ENCODE data around the gene PLXNB1.

Gene PLXNB1

DNA sequence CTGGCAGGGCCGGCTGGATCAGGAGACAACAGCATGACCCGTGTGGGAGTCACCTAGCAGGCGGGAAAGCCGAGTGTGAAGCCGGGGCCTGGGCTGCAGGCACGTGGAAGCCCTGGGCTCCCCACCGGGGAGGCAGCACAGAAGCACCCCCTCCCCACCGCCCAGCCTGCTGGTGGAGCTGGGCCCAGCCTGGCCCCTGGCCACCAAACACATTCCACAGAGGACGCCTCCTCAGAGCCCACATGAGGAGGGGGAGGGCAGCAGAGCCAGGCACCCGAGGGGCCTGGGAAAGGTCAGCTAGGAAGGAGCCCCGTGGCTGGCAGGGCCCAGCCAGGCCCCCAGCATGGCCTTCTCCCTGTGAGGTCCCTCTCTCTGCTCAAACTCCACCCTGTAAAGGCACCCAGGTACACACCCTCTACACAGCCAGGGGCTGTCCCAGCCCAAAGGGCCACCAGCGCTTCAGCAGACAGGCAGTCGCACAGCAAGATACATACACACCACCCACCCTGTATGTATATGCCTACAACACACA, 4.5 kb downstream of the PLXNB1 start:
- Mint-ChIP-seq H3K9me3 (no peaks in the 10 kb centered on the region), H3K36me3 (ENCODE audit: insufficient read depth) (peaks cover 6% of the 10 kb centered on the region), H3K4me1 (ENCODE audit: low read depth in 2 of 2) (peaks cover 4 to 9% of the 10 kb centered on the region in 2 donors), H3K27me3 (peaks cover 0 to 13% of the 10 kb centered on the region in 2 donors), H3K4me3 (no peak overlapping the region), H3K27ac (no peak overlapping the region)
- ATAC-seq (replicated peaks) (no peak), DNase-seq (no peak)

DNA sequence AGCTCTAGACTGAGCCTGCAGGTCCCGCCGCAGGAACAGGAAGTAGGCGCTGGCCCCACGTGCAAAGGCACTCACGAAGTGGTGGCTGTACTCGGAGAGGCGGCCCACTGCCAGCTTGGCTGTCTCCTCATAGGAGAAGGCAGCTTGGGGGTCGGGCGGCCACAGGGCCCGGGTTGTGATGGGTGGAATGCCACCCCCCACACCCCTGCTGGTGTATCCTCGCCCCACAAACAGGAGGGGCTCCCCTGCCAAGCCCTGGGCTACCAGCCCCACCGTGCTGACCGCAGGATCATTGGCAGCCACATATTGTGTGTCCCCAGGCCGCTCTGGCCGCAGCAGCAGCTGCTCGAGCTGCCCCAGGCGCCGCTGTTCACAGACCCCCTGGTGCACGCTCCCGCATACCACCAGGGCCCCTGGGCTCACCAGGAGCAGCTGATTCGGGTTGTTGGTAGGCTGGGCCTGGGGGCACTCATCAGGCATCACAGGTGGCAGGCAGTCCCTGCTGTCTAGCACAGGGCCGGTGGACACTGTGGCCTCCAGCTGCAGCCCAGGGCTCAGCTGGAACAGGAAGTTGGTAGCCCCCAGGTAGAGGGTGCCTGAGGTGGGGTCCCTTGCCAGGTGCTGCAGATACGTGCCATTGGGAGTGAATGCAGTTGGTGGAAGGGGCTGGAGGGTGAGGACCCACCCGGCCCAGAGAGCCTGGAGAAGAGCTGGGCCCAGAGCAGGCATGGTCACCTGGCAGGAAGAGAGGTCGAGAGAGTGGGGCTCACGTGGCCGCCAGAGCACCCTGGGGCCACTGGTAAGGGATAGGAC, 5.8 kb downstream of the PLXNB1 start:
- Mint-ChIP-seq H3K27me3 (peaks cover 0 to 13% of the 10 kb centered on the region in 2 donors), H3K27ac (no peak overlapping the region), H3K4me1 (ENCODE audit: low read depth in 2 of 2) (peaks cover 3 to 4% of the 10 kb centered on the region in 2 donors), H3K36me3 (ENCODE audit: insufficient read depth) (no peaks in the 10 kb centered on the region), H3K9me3 (no peaks in the 10 kb centered on the region), H3K4me3 (no peak overlapping the region)
- DNase-seq (no peak), ATAC-seq (replicated peaks) (no peak)

DNA sequence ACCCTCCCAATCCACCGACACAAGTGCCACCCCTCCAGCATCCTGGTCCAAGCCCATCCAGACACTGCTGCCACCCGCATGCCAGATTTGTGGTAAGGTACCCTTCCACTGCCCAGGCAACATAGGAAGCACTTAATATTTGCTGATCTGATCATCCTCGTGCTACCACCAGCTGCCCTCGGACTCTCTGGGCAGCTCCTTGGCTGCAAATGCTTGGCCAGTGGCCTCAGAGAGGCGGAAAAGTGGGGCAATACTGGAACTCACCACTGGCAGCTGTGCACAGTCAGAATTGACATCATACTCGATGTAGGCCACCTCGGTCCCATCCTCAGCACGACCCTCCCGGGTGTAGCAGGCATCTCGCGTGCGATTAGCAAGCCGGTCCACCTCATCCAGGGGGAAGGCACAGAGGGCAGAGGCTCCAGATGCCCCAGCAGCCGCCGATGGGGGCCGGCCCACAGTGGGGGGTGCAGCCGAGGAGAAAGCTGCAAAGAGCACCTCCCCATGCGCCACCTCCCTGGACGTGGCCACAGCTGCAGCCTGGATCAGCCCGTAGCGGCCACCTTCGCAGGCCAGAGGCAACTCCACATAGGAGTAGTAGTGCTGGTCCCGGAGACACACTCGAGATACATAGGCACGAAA, 6.5 kb downstream of the PLXNB1 start:
- H3K27ac Mint-ChIP-seq: peak overlapping the region in 1 of 2 donors; percentile 36
- peaks cover 3 to 4% of the 10 kb centered on the region in 2 donors for H3K4me1 Mint-ChIP-seq (ENCODE audit: low read depth in 2 of 2)
- H3K27me3 Mint-ChIP-seq: peaks cover 0 to 13% of the 10 kb centered on the region in 2 donors
- no peak overlapping the region for H3K4me3 Mint-ChIP-seq
- DNase-seq (no peak), ATAC-seq (replicated peaks) (no peak)
- no peaks in the 10 kb centered on the region for H3K9me3 Mint-ChIP-seq
- no peaks in the 10 kb centered on the region for H3K36me3 Mint-ChIP-seq (ENCODE audit: insufficient read depth)

GRCh38 chr3:48422681-48423080, 7.2 kb downstream of the PLXNB1 start:
- H3K4me3 Mint-ChIP-seq: no peak overlapping the region
- peak overlapping the region in 1 of 2 donors; percentile 36 for H3K27ac Mint-ChIP-seq
- H3K9me3 Mint-ChIP-seq: no peaks in the 10 kb centered on the region
- H3K36me3 Mint-ChIP-seq (ENCODE audit: insufficient read depth): no peaks in the 10 kb centered on the region
- ATAC-seq (replicated peaks): no peak
- H3K27me3 Mint-ChIP-seq: peaks cover 0 to 6% of the 10 kb centered on the region in 2 donors
- peaks cover under 1 to 4% of the 10 kb centered on the region in 2 donors for H3K4me1 Mint-ChIP-seq (ENCODE audit: low read depth in 2 of 2)
- no peak for DNase-seq

- no peaks in the 10 kb centered on the region for H3K4me1 Mint-ChIP-seq (ENCODE audit: low read depth in 2 of 2)
These were observed 7.6 kb downstream of the PLXNB1 start for GRCh38 chr3:48422272-48422671.

DNA sequence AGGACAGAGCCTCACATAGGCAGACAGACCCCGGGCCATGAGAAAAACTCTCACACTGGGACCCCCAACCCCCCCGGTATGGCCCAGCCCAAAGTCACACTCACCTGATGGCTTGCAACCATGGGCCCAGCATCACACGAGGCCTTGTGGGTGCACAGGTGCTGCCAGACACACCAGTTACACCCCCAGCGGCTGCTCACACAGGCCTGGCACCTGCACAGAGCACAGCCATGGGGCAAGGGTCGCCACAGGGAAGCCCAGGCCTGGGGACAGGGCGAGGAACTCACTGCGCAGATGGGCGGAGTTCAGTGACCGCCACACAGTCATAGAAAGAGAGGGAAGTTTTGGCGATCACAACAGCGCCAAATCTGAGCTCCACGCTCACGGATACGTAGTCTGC, 9.3 kb downstream of the PLXNB1 start:
- H3K27ac Mint-ChIP-seq: no peak overlapping the region
- H3K27me3 Mint-ChIP-seq: no peaks in the 10 kb centered on the region
- no peaks in the 10 kb centered on the region for H3K4me1 Mint-ChIP-seq (ENCODE audit: low read depth in 2 of 2)
- no peak overlapping the region for H3K4me3 Mint-ChIP-seq
- ATAC-seq (replicated peaks) (no peak), DNase-seq (no peak)
- H3K36me3 Mint-ChIP-seq (ENCODE audit: insufficient read depth): peaks cover under 1% of the 10 kb centered on the region
- no peaks in the 10 kb centered on the region for H3K9me3 Mint-ChIP-seq

More at GRCh38 chr3:48422272-48422671, 7.6 kb downstream of the PLXNB1 start:
- no peaks in the 10 kb centered on the region for H3K9me3 Mint-ChIP-seq
- no peaks in the 10 kb centered on the region for H3K36me3 Mint-ChIP-seq (ENCODE audit: insufficient read depth)
- H3K4me3 Mint-ChIP-seq: no peak overlapping the region
- H3K27me3 Mint-ChIP-seq: peaks cover 0 to 2% of the 10 kb centered on the region in 2 donors
- peak overlapping the region in 1 of 2 donors; percentile 20 for H3K27ac Mint-ChIP-seq
- ATAC-seq (replicated peaks): no peak
- no peak for DNase-seq

DNA sequence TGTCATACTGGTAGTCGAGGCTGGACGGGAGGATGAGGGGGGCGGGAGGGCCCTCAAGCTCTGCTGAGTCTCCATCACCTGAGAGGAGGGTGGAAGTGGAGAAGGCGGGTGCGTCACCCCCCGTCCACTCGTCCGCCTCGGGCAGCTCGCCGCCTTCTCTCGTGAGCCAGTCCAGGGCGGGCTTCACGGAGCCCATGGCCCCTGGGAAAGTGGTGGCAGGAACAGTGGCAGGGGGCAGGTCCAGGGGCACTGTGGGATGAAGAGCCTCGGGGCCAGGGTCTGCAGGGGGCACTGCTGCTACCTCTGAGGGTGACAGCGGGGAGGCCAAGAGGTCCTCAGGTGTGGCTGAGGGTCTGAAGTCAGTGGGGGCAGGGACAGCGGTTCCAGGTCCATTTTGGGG, 10.3 kb downstream of the PLXNB1 start:
- Mint-ChIP-seq H3K27ac (no peak overlapping the region), H3K9me3 (no peaks in the 10 kb centered on the region), H3K36me3 (ENCODE audit: insufficient read depth) (peaks cover 3% of the 10 kb centered on the region), H3K4me1 (ENCODE audit: low read depth in 2 of 2) (no peaks in the 10 kb centered on the region), H3K27me3 (no peaks in the 10 kb centered on the region), H3K4me3 (no peak overlapping the region)
- DNase-seq (no peak), ATAC-seq (replicated peaks) (no peak)

GRCh38 chr3:48419149-48419548, 10.7 kb downstream of the PLXNB1 start:
- DNase-seq (no peak), ATAC-seq (replicated peaks) (no peak)
- no peak overlapping the region for H3K27ac Mint-ChIP-seq
- no peak overlapping the region for H3K4me3 Mint-ChIP-seq
- H3K36me3 Mint-ChIP-seq (ENCODE audit: insufficient read depth): peaks cover 3% of the 10 kb centered on the region
- no peaks in the 10 kb centered on the region for H3K9me3 Mint-ChIP-seq
- H3K4me1 Mint-ChIP-seq (ENCODE audit: low read depth in 2 of 2): no peaks in the 10 kb centered on the region
- no peaks in the 10 kb centered on the region for H3K27me3 Mint-ChIP-seq

GRCh38 chr3:48418651-48419050, 11.2 kb downstream of the PLXNB1 start:
- no peak overlapping the region for H3K4me3 Mint-ChIP-seq
- H3K27me3 Mint-ChIP-seq: no peaks in the 10 kb centered on the region
- no peaks in the 10 kb centered on the region for H3K9me3 Mint-ChIP-seq
- ATAC-seq (replicated peaks) (no peak), DNase-seq (no peak)
- H3K27ac Mint-ChIP-seq: no peak overlapping the region
- H3K36me3 Mint-ChIP-seq (ENCODE audit: insufficient read depth): peaks cover 3% of the 10 kb centered on the region
- no peaks in the 10 kb centered on the region for H3K4me1 Mint-ChIP-seq (ENCODE audit: low read depth in 2 of 2)

DNA sequence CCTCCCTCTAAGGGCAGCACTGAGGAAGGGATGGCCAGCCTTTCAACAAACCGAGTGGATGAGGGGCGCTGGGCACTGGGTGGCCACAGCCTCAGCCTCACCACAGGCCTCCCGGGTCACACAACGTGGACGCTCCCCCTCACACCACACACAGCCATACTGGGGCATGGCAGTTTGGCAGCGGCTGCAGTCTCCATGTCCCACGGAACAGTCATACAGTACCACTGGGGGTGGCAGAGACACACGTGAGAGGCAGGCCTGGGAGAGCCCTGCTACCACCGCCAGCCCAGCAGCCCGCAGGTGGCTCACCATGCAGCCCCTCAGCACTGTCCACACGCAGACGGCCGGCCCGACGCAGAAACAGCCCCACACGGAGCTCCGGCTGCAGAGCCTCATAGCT, 11.7 kb downstream of the PLXNB1 start:
- Mint-ChIP-seq H3K9me3 (no peaks in the 10 kb centered on the region), H3K27me3 (no peaks in the 10 kb centered on the region), H3K36me3 (ENCODE audit: insufficient read depth) (peaks cover 3% of the 10 kb centered on the region), H3K27ac (no peak overlapping the region), H3K4me3 (no peak overlapping the region), H3K4me1 (ENCODE audit: low read depth in 2 of 2) (no peaks in the 10 kb centered on the region)
- no peak for DNase-seq
- no peak for ATAC-seq (replicated peaks)

DNA sequence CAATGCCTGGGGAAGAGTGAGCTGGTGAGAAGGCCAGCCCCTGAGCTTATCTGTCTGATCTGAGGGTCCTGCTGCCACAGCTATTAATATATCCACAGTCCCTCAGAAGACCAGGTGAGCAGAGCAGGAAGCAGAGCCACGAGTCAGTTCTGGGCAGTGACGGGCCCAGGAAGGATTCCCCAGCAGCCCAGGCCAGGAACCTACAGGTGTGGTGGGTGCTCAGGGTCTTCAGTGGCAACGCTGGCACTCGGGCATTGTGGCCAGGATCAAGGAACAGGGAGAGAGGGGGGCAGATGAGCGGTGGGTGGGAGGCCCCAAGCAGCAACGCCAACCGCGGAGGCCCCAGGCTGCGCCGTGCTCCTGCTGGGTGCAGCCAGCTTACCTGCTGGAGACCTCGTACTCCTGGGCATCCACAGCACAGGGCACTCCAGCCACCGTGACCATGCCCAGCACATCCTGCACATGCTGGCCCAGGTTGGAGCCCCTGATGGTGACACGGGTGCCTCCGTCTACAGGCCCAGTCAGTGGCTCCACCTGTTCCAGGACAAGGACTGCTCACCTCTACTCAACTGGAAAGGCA, 12.3 kb downstream of the PLXNB1 start:
- no peak for ATAC-seq (replicated peaks)
- Mint-ChIP-seq H3K36me3 (ENCODE audit: insufficient read depth) (peaks cover 3% of the 10 kb centered on the region), H3K9me3 (no peaks in the 10 kb centered on the region), H3K27me3 (no peaks in the 10 kb centered on the region), H3K27ac (no peak overlapping the region), H3K4me1 (ENCODE audit: low read depth in 2 of 2) (no peaks in the 10 kb centered on the region), H3K4me3 (no peak overlapping the region)
- no peak for DNase-seq

DNA sequence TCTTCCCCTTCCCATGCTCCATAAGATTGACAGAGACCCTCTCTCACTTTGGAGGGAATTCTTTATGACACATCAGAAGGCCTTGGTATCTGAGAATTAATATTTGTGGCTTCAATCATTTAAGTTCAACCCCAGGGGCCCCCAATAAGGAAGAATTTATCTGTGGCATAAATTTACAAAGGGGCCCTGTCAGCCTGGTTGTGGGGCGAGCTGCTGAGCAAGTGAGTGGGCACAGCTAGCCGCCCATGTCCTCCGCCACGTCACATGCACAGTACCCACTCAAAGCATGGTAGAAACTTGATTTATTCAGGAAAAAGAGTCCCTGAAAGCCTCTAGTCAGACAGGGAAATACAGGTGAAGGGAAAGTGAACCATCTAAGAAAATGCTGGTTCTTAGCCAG, 13.3 kb downstream of the PLXNB1 start:
- Mint-ChIP-seq H3K27me3 (no peaks in the 10 kb centered on the region), H3K9me3 (no peaks in the 10 kb centered on the region), H3K27ac (no peak overlapping the region), H3K4me3 (no peak overlapping the region), H3K36me3 (ENCODE audit: insufficient read depth) (peaks cover 3% of the 10 kb centered on the region), H3K4me1 (ENCODE audit: low read depth in 2 of 2) (no peaks in the 10 kb centered on the region)
- DNase-seq (no peak), ATAC-seq (replicated peaks) (no peak)

DNA sequence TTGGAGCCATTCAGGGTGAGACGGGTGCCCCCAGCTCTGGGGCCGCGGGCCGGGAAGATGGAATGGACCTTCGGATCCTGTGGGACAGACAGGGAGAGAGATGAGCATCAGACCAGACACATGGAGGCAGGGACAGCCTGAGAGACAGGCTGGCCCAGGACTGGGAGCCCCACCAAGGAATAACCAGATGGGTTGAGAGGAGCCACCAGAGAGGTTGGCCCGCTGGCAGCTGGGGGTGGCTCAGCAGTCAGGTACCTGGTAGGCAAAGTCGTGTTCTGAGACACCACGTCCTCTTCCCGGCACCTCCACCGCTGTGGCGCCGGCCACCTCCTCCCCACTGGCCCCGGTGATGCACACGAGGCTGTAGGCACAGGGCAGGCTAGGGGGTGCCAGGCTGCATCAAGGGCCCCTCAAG, 13.8 kb downstream of the PLXNB1 start:
- Mint-ChIP-seq H3K9me3 (no peaks in the 10 kb centered on the region), H3K27ac (no peak overlapping the region), H3K4me3 (no peak overlapping the region), H3K36me3 (ENCODE audit: insufficient read depth) (peaks cover 3% of the 10 kb centered on the region), H3K27me3 (no peaks in the 10 kb centered on the region), H3K4me1 (ENCODE audit: low read depth in 2 of 2) (no peaks in the 10 kb centered on the region)
- ATAC-seq (replicated peaks) (no peak), DNase-seq (no peak)

Data from effector memory CD8-positive, alpha-beta T cell (primary cell).